Activated effector memory CD4-positive, alpha-beta T cell treated with anti-CD3 and anti-CD28 coated beads, Interleukin-2, amount 50 U/mL, for 16 hours (primary cell): Measurements from ENCODE around the gene EGFL7.

ENCODE experiments used
- DNase-seq: peaks from one replicate; pipeline ENCODE4 v3.0.0-alpha.2; 2020

The EGFL7 gene

DNA sequence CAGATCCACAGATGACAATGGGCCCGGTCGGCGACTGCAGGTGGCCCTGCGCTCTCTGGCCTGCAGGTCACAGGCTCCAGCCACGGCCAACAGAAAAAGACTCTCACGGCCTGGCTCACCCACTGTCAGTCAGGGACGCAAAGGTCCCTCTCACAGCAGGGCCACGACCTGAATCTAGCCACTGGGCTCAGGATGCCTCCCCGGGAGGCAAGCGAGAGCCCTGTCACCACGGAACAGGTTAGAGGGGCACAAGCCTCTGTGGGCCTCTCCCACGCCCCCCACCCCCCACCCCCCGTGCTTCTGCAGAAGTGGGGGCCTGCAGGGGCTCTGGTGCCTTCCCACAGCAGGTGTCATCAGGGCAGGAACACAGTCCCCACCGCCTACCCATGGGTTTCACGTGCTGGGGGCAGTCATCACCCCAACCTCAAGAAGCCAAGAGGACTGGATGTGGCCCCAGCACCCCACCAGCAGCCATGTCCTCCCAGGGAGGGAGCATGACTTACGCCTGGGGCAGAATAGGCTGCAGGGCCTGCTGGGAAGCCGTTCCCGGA is 17.3 kb upstream of the EGFL7 start:
- no peak for DNase-seq

GRCh38 chr9:136645903-136646754 is 16.6 kb upstream of the EGFL7 start:
- DNase-seq: no peak

DNA sequence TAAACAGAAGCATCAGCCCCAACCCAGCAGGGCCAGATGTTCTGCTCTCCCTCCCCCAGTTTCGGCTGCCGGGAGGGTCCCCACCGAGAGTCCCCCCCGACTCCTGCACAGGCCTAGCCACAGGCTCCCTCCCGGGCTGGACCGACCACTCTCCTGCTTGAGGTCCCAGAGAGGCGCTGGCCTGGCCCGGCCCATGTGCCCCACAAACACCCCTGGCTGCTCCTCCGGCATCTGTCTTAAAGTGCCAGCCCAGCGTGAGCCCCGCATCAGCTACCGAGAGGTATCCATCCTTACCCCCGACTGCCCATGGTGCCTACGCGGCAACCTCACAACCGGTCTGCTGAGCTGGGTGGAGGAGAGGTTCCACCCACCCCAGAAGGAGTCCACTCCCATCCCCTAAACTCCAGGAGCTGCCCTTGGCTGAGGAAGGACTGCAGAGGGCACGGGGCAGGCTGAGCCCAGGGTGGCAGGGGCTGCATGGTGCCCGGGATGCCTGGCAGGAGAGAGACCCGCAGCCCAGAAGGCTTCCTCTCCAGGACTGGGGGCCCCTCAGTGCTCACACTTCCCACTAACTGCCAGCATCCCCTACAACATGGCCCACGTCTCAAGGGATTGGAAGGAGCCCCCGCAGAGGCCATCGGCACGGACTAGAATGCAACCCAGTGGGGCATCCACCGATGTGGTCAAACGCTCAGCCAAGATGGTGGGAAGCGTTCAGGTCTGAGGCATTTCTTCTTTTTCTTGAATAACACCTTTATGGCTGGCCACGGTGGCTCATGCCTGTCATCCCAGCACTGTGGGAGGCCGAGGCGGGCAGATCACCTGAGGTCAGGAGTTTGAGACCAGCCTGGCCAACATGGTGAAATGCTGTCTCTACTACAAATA is 15.6 kb upstream of the EGFL7 start:
- no peak for DNase-seq

GRCh38 chr9:136648751-136649150 is 14.0 kb upstream of the EGFL7 start:
- no peak for DNase-seq

- no peak for DNase-seq
These were observed 12.7 kb upstream of the EGFL7 start for GRCh38 chr9:136650021-136650420.

DNA sequence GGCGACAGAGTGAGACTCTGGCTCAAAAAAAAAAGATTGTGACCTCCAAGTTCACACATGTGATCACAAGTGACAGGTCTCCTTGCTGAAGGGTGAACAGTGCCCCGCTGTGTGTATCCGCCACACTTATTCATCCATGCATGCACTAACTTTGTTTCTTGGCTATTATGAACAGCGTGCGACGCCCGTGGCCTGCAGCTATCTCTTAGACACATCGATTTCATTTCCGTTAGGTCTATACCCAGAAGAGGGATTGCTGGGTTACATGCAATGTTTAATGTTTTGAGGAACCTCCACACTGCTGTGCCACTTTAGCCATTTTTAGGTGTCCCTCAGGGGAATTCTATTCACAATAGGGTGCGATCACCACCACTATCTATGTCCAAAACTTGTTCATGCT is 12.1 kb upstream of the EGFL7 start:
- no peak for DNase-seq

- DNase-seq: no peak
These were observed 10.9 kb upstream of the EGFL7 start for GRCh38 chr9:136651860-136652259.

GRCh38 chr9:136653323-136654079 is 9.2 kb upstream of the EGFL7 start:
- DNase-seq: no peak

- no peak for DNase-seq
These were observed 7.7 kb upstream of the EGFL7 start for GRCh38 chr9:136654820-136655535.

DNA sequence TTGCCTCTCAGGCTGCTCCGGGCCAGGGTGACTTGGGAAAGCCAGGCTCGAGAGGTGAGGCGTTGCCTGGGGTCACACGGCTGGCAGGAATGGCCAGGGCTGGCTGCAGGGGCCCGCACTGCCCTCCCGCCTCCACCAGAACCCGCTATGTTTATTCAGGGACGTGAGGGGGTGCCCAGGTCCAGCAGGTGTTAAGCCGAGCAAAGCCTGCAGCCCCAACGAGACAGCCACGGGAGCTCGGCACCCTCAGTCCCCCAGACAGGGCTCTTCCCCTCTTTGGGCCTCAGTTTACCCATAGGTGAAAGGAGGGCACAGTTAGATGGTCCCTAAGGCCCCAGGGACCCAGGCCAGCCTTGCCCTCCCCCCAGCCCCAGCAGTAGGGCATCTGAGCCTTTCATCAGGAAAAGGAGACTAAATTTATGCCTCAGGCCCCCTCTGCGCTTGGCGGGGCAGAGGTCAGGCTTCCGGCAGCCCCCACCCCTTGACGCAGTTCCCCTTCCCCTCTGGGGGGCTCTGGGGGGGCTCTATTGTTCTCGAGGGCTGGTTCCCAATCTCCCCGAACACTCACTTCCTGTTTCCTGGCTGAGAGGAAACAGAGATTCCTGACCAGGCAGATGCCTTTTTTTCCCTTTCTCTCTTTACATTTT is 7.1 kb upstream of the EGFL7 start:
- DNase-seq: no peak

- no peak for DNase-seq
These were observed 6.5 kb upstream of the EGFL7 start for GRCh38 chr9:136656183-136656738.

DNA sequence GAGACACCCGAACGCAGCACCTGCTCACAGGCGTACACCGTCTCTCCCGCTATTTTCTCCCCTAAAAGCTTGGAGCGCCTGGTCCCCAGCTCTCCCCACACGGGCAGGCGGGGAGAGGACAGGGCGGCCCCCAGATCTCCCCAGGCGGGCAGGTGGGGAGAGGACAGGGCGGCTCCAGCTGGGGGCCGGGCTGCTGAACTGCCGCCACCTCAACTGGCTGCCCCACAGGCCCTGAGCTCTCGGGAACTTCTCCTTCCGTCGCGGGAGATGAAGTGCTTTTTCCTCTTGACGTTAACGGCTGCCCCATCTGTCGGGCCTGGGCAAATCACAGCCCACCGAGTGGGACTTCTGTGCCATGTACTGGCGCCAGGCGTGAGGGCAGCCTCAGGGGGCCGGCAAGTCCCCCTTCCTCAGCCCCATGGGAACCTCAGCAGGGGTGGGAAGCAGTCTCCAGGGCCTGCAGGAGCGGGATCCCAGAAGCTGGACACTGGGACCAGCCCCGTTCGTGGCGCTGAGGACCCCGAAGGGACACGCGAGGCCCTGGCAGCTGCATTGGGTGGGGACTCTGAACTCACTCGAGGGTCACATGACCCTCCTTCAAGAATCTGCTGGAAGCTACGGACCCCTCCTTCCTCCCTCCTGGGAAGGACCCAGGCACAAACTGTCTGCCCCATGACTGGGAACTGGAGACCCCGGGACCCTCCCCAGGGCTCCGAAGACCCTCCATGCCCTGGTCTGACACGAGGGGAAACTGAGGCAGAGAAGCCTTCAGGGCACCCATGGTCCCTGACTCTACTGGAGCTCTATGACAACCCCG is 5.7 kb upstream of the EGFL7 start:
- DNase-seq: no peak

DNA sequence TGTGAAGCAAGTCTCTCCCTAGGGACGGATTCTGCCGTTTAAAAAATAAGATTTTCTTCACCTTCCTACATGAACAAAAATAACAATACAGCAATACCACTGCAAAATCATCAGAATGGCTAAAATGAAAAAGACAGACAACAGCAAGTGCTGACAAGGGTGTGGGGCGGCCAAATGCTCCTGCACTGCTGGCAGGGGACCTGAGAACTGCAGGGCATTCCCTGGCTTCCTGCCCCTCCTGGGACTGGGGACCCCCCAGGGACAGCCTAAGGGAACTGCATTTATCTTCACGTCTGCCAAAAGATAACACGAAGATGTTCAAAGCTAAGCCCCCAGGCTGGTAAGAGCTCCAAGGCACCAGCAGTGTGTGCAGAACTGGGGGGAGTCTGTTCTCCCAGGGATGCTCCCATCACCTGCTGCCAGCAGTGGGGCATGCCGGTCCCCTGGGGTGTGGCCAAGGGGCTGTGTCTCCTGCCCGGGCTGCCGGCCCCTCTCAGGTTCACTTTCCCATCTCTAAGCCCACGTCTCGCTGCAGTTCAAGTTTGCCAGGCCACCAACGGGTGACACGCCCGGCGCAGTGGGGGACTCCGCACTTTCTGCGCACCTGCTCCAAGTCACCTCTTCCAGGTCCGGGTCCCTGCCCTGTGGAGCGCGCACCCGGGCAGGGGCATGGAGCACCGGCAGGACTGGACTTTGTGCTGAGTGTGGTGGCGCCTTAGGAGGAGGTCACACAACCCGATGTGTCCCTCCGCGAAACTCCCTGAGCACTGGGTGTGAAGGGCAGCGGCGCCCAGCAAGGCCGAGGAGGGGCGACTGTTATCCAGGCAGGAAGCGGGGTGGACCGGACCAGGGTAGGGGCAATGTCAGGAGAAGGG is 4.5 kb upstream of the EGFL7 start:
- DNase-seq: no peak

- no peak for DNase-seq
These were observed 3.7 kb upstream of the EGFL7 start for GRCh38 chr9:136658849-136659535.

GRCh38 chr9:136659861-136660784 is 2.6 kb upstream of the EGFL7 start:
- no peak for DNase-seq

- DNase-seq: no peak
These were observed 1.7 kb upstream of the EGFL7 start for GRCh38 chr9:136660971-136661550.

DNA sequence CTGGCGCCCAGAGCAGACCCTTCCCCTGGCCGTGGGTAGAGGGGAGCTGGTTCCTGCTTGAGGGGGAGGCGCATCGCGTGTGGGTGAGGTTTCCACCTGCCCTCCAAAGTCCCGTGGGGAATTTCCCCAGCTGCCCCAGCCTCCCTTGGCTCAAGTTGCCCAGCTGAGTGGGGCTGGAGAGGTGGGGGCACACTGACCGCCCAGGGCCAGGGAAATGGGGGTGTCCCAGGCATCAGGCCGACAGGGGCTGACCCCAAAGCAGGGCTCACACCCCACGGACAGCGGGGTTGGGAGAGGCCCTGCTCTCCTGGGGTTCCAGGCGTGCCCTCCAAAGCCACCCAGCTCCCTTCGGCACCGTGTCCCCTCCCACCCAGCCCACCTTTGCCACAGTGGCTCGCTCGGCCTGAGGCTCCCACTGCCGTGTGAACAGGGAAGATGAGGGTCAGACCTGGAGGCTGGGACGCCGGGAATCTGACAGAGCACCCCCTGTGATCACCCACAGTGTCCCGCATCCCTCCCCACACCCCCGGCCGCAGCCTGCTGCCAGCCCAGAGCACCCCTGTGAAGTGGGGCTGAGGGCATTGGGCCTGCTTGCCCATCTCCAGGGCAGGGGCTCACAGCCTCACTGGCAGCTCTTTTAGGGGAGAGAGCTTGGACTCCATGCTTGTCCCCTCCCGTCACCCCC is 933 bp upstream of the EGFL7 start:
- no peak for DNase-seq
